SK-N-MC (cell line): ENCODE data around the gene CDK6.

Experiments used
- EZH2 ChIP-seq: fragments of 200-600 bp; sonication (generic); IDR thresholded peaks from one replicate; pipeline ENCODE4 v1.6.1; 2017; ENCODE audit warnings: antibody characterized with exemption
- POLR2AphosphoS5 ChIP-seq: IDR thresholded peaks from 2 replicates; pipeline ENCODE4 v1.6.1; 2012; ENCODE audit warnings: mild to moderate bottlenecking, low read depth, low read length, borderline replicate concordance

DNA sequence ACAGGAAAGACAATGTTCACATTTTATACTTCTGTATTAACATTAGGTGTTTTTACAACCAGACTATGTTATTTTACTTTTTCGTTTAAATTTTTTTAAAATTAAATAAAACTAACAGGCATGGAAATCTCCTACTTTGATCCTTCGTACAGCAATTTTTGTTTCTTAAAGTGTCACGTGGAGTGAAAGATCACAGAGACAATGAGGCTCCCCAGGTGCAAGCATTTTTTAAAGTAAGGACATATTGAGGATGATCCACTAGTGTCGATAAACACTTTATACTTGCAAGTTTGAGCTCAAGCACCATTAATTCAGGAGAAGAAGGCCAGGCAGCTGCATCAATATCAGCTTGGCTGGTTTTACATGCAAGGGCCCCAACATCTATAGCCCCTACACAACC, 177.7 kb downstream of the CDK6 start:
- TF ChIP-seq EZH2 (no peak), POLR2AphosphoS5 (no peak)
